Activated CD8-positive, alpha-beta memory T cell treated with anti-CD3 and anti-CD28 coated beads, Interleukin-2, amount 50 U/mL, for 4 hours (primary cell): Measurements from ENCODE around the gene BTBD16.

Experiments
- DNase-seq: peaks from one replicate; pipeline ENCODE4 v3.0.0-alpha.2; 2020

BTBD16 gene

DNA sequence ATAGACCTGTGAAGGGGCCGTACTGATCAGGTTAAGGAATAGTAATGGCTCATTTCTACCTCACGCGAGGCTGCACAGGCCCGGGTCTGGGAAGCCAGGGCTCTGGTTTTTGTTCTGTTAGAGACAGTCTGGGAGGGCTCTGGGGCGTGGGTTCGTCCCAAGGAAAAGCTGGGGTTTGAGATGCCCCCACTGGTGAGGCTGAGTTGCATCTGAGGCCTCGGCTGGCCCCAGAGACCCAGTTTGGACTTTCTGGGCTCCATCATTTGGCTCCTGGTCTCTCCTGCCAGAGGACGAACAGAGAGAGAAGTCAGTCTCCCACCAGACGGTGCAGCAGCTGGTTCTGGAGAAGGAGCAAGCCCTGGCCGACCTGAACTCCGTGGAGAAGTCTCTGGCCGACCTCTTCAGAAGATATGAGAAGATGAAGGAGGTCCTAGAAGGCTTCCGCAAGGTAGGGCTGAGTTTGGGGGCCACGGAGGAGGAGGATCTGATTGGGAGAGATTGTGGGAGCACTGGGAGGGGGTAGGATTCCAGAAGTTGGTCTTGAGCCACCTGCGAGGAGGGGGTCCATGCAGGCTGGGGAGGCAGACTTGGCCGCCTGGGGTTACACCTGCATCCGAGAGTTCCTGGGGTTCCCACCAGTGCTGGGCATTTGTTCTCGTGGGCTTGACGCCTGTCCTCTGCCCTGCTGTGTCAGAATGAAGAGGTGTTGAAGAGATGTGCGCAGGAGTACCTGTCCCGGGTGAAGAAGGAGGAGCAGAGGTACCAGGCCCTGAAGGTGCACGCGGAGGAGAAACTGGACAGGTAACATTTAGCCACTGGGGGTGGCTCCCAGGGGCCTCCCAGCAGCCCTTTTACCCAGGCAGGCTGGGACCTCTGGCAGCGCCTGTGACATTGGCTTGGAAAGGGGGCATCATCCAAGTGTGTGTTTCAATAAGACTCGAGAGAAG lies 22.5 kb upstream of the BTBD16 start:
- DNase-seq, result no peak

GRCh38 chr10:122249303-122249850 lies 21.7 kb upstream of the BTBD16 start:
- no peak for DNase-seq

GRCh38 chr10:122249991-122250750 lies 20.9 kb upstream of the BTBD16 start:
- DNase-seq, result no peak

DNA sequence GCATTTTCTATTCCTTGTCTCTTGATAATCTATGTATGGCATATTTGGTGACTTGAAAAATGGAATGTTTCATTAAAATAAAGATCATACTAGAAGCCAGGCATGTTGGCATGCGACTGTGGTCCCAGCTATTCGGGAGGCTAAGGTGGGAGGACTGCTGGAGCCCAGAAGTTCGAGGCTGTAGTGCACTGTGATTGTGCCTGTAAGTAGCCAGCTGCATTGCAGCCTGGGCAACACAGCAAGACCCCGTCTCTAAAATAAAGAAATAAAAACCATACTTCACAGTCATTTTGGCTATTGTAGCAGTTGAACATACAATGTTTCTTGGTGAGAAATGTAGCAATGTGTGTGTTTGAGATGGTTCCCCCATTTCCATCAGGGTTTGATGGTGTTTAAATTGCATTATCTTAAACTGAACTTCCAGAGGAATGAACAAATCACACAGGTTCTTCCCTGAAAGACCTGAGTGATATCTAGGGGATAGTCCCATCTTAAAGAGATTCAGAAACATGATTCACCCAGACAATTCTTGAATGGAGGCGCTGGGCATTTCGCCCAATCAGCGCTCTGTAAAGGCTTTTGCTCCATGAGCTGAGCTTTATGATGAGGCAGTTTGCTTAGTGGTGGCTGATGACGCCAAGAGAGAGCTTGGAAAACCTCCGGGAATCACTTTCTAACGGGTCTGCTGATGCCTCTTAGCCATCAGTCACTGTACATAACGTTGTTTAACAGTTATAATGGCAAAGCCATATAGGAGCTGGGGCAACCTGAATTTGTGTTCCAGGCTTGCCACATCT lies 19.4 kb upstream of the BTBD16 start:
- no peak for DNase-seq

- DNase-seq, result no peak
Measured at GRCh38 chr10:122252805-122253204, 18.3 kb upstream of the BTBD16 start.

GRCh38 chr10:122253605-122254004 lies 17.5 kb upstream of the BTBD16 start:
- DNase-seq, result no peak

- no peak for DNase-seq
Measured at GRCh38 chr10:122254831-122255230, 16.3 kb upstream of the BTBD16 start.

DNA sequence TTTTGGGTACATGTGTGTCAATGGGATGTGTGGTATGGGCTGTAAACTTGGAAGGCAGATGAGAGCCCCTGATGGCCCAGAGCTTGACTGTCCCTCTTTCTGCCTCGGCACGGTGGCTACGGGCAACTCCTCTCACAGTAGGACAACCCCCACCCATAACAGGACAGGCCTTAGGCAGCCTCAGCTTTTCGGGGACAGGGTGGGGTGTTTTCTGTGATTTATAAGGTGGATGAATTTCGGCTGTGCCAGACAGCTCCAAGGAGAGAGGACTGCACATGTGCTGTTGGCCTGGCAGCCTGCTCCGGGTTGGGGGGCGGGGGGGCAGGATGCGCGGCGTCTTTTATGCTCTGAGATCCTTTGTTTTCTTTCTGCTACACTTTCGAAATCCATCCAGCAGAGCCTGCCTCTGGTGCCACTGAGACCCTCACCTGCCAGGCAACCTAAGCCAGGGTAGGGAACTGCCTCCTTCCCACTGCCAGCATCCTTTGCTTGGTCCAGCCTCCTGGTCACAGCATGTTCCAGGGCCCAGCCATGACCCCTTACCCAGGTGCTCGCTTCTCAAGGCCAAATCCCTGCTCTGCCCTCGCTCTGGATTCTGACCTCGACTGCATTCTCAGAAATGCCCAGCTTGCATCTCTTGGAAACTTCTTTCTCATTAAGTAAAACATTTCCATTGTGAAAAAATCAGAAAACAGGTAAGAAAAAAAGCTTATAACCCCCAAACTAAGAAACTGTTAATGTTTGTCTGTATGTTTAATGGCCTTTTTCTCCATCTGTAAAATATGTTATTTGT lies 15.4 kb upstream of the BTBD16 start:
- no peak for DNase-seq

GRCh38 chr10:122257041-122257440 lies 14.1 kb upstream of the BTBD16 start:
- no peak for DNase-seq

DNA sequence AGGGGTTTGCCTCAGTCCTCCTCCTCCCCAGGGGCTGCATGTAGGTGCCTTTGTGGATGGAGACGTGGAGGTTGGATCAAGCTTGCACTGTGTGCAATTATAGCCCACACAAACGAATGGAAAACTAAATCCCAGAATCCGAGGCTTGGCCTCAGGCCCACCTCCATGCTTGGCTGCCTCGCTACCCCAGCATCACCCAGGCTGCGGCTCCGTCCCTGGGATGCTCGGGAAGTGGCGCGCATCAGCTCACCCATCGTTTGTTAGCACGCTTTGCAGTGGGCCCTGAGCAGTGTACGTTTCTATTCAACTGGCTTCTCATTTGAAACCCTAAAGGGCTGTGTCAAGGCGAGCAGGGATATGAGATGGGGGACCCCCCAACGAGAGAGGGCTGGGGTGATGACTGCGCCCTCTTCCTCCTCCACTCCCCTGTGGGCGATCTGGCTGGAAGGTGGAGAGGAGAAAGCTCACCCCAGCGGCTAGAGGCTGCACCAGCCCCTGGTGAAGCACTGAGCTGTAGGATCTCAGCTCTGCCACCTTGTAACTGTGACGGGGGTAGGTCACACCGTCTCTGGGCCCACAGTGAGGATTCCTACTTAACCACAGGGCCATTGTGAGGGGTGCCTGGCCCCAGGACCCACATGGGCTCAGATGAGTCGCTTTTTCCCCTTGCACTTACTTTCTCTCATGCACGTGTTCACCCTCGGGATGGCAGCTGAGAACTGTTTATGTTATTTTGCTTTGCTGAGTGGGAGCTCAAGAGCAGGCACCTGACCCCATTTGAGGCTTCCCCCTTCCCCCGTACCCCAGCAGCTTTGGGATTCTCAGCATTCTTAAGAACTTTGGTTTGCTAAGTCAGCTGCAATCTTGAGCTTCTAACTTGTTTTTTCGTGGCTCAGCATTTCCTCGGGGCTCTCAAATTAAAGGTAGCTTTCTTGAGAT lies 12.7 kb upstream of the BTBD16 start:
- DNase-seq, result no peak

DNA sequence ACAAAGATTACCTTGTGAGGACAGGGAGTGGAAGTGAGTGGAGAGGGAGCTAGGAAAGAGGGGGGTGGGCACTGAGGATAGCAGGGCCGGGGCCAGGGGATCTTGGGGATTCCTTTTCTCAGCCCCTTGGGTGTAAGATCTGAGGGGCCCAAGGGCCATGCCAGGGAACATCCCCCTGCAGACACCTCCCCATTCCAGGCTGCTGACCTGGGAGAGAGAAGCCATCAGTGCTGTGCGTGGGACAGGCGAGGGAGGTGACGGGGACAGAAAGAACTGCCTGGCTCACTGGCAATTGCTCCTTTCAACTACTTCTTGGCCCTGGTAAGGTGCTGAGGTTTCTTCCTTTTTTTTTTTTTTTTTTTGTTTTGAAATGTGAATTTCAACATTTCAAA lies 12.0 kb upstream of the BTBD16 start:
- DNase-seq, result no peak

DNA sequence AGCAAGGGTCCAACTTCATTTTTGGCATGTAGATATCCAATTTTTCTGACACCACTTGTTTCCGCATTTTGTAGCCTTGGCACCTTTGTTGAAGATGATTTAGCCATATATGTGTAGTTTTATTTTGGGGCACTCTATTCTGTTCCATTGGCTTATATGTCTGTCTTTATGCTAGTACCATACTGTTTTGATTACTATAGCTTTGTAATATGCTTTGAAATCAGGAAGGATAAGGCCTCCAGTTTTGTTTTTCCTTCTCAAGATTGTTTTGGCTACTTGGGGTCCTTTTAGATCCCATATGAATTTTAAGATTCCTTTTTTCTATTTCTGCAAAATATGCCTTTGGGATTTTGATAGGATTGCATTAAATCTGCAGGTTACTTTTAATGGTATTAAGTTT lies 9.5 kb upstream of the BTBD16 start:
- no peak for DNase-seq

- DNase-seq, result no peak
Measured at GRCh38 chr10:122263971-122264370, 7.1 kb upstream of the BTBD16 start.

DNA sequence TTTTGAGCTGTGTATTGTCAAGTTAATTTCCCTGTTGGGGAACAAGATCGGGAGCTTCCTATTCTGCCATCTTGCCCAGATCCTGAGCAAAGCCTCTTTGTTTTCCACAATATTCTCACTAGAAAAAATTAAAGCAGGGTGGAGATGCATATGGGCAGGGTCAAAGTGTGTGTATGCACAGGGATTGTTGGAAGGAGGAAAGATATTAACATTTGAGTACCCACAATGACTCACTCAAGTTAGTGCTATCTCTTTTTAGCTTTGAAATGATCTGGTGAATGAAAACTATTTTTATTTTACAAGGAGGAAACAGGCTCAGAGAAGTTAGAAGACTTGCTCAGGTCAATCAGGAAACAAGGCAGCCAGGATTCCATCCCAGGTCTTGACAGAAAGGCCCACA lies 6.7 kb upstream of the BTBD16 start:
- DNase-seq, result no peak

DNA sequence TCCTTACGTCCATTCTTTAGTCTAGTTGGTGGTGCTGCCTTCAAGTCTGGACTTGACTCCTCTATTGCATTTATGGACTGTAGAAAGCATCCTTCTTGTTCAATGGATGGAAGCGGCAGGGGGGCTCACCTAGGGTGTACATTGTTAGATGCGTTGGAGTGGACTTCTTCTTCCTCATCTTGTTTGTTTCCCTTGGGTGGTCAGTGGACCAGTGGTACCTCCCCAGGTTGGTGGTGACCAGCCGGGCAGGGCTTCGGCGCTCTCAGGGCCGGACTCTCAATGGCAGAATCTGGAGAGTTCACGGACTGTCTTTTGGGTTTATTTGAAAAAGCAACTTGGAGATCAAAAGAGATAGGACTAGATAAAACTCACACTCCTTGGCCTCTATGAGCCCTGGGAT lies 6.2 kb upstream of the BTBD16 start:
- no peak for DNase-seq

GRCh38 chr10:122265896-122266295 lies 5.2 kb upstream of the BTBD16 start:
- no peak for DNase-seq

DNA sequence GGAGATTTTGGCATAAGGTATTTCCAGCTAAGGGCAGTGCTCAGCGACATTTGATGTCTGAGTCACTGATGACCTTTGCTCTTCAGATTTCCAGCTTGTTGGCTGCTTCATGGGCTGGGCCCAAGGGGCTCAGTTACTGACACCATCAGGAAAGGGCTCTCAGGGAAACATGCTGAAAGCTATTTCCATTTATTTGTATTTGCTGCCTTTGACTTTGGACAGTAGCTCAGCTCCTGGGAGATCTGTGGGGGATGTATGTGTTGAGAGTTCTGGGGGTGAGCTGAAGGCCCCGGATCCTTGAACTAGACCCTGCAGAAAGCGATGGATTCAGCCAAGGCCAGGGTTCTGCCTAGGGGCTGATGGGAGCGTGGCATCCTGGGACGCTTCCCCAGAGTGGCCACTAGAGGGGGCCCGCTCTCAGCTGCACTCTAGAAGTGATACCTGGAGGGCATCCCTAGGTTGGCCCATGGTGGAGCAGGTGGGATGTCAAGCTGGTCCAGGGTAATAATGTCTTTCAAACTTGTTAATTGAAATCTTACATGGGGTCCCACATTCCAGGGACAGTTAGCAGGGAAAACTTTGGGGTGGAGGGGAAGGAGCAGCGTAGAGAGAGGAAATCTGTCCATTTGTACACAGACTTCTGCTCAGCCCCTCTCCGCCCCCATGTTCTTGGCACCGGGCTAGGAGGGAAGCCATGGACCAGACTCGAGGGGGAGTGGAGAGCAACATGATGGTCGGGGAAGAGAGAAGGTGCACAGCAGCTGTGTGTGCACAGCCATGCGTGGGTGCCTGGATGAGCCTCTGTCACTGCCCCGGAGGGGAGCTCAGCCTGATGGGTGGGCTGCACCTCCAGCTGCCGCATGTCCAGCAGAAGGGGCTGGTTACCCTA lies 3.0 kb upstream of the BTBD16 start:
- peak; percentile 46 for DNase-seq

DNA sequence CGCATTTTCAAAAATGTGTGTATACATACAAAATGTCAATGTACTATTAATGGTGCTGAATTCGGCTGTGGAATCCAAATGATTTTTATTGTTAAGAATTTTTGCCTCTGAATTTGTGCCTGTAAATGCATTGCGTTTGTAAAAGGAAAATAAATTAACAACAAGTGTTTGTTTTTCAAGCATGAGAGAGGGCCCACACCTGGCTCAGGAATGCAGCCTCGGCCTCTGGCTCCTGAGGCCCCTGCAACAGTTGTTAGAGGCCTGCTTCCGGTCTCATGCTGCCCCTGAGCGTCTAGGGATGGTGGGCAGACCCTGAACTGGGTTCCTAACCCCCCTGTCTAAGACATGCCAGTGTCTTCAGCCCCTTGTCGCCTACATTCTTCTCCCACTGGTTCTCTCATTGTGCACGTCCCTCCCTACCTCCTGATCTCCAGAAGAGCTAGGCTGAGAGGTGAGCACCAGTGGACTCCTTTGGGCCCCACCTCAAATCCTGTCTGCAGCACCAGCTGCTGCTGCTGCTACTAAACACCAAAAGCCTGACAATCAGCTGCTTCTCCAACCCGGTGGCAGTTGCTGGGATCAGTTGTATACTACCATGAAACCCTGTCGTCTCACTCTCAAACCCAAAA lies 1.9 kb upstream of the BTBD16 start:
- no peak for DNase-seq

- DNase-seq, result no peak
Measured at GRCh38 chr10:122273966-122274545, 3.0 kb downstream of the BTBD16 start.
